Vagina (tissue), 2 donors: ENCODE results near the gene FAT3. TPM values are rescaled to one million over a fixed set of nuclear protein-coding genes. Genes with fewer than 3 reads are reported as not detected.

Experiments used
- DNase-seq, 2 donors: peaks; one replicate each; pipeline ENCODE4 v3.0.0-alpha.2; 2017; ENCODE audit errors: extremely low spot score in 2 of 2
- H3K27ac ChIP-seq: fragments of 200-600 bp; sonication (generic); one replicate; pipeline ENCODE4 v1.5.1; 2019
- H3K27me3 ChIP-seq: fragments of 200-600 bp; sonication (generic); one replicate; pipeline ENCODE4 v1.5.1; 2019
- H3K36me3 ChIP-seq, 2 donors: fragments of 200-600 bp; sonication (generic); one replicate each; pipeline ENCODE4 v1.5.1; 2017 to 2019
- H3K4me1 ChIP-seq: fragments of 200-600 bp; sonication (generic); one replicate; pipeline ENCODE4 v1.5.1; 2019
- H3K4me3 ChIP-seq, 2 donors: fragments of 200-600 bp; sonication (generic); 1 replicate in 1 of 2; 2 replicates in 1 of 2; pipeline ENCODE4 v1.5.1; 2016 to 2019
- H3K9me3 ChIP-seq: fragments of 200-600 bp; sonication (generic); one replicate; pipeline ENCODE4 v1.5.1; 2019
- POLR2A ChIP-seq, 2 donors: fragments of 450-650 bp; IDR thresholded peaks; one replicate each; pipeline ENCODE4 v1.6.1; 2017; ENCODE audit warnings: antibody characterized with exemption in 2 of 2, mild to moderate bottlenecking in 2 of 2, moderate library complexity in 2 of 2
- POLR2AphosphoS5 ChIP-seq, 2 donors: sonication (generic); formaldehyde crosslinking; IDR thresholded peaks; one replicate each; pipeline ENCODE4 v1.9.0; 2017; ENCODE audit warnings: antibody characterized with exemption in 2 of 2, mild to moderate bottlenecking in 2 of 2, low read depth in 1 of 2; ENCODE audit not compliant: insufficient read depth in 1 of 2
- intact Hi-C: fragments of 100-400 bp; cut with DNase I; formaldehyde crosslinking; loops from one replicate; pipeline ENCODE4 v1.15.1; 2023
- total RNA-seq: library from RNA; depleted of rRNA; stranded (reverse); fragments of >200 nt; gene quantifications from one replicate; pipeline ENCODE4 v1.2.3, GENCODE V29; 2016
- TF ChIP-seq, protein P1 (sequence below), 3 experiments: fragments of 450-650 bp in 2 of 3; fragments of 200-600 bp in 1 of 3; sonication (generic) in 1 of 3; IDR thresholded peaks; one replicate each; pipeline ENCODE4 v1.5.1; 2017 to 2019; ENCODE audit warnings: antibody characterized with exemption in 3 of 3, mild to moderate bottlenecking in 2 of 3, moderate library complexity in 2 of 3

The FAT3 gene
- total RNA-seq, 1 donor from 2014 or later, result 9.6 TPM

DNA sequence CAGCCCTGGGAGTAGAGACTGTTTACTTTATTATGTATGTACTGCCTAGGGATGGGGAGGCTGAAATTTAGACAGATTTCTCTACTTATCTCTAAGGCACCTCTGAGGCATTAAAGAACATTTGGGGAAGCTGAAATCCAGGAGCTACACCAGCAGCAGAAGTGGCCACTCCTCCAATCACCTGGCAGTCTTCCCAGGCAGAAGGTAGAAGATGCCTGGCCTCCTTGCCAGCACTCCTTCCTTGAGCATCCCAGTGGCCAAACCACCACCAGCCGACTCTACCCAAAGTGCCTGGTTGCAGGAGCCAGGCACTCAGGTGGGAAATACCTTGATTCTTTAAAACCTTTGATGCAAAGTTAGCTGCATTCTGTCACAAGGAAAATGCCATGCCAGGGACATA, 1.9 kb upstream of the FAT3 start:
- intact Hi-C loops, result no loop called here
- Histone ChIP-seq H3K9me3 (no peaks in the 10 kb centered on the region), H3K4me3 (no peak overlapping the region), H3K27ac (no peak overlapping the region), H3K27me3 (no peaks in the 10 kb centered on the region), H3K36me3 (no peaks in the 10 kb centered on the region), H3K4me1 (peaks cover 24% of the 10 kb centered on the region)
- no peak for DNase-seq
- TF ChIP-seq, protein P1, sequence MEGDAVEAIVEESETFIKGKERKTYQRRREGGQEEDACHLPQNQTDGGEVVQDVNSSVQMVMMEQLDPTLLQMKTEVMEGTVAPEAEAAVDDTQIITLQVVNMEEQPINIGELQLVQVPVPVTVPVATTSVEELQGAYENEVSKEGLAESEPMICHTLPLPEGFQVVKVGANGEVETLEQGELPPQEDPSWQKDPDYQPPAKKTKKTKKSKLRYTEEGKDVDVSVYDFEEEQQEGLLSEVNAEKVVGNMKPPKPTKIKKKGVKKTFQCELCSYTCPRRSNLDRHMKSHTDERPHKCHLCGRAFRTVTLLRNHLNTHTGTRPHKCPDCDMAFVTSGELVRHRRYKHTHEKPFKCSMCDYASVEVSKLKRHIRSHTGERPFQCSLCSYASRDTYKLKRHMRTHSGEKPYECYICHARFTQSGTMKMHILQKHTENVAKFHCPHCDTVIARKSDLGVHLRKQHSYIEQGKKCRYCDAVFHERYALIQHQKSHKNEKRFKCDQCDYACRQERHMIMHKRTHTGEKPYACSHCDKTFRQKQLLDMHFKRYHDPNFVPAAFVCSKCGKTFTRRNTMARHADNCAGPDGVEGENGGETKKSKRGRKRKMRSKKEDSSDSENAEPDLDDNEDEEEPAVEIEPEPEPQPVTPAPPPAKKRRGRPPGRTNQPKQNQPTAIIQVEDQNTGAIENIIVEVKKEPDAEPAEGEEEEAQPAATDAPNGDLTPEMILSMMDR (IDR thresholded peaks at IDR 0.05), result no peak
- TF ChIP-seq POLR2AphosphoS5 (IDR thresholded peaks at IDR 0.05; ENCODE audit: insufficient read depth in 1 of 2, low read depth in 1 of 2) (no peak), POLR2A (IDR thresholded peaks at IDR 0.05) (no peak)

DNA sequence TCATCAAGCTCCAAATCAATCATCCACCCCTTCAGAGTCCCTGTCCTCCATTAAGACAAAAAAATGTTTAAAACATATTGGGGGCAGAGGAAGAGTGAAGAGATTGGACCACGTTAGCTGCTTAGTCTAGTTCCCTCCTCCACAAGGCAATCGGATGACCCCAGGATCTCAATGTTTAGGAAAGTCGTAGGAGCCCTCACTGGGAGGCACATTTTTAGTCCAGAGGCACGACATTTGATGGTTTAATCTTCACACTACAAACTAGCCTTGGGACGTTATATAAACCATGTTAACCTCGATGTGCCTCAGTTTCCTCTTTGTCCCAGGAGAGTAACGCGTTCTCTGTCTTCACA, 588 bp upstream of the FAT3 start:
- TF ChIP-seq POLR2AphosphoS5 (IDR thresholded peaks at IDR 0.05; ENCODE audit: insufficient read depth in 1 of 2, low read depth in 1 of 2) (no peak), POLR2A (IDR thresholded peaks at IDR 0.05) (no peak)
- TF ChIP-seq, protein P1 (IDR thresholded peaks at IDR 0.05), result no peak
- DNase-seq, result no peak
- peaks cover 24% of the 10 kb centered on the region for H3K4me1 ChIP-seq
- H3K27ac ChIP-seq, result peak overlapping the region; percentile 74
- H3K4me3 ChIP-seq, result peak overlapping the region; percentile 46 to 48
- H3K9me3 ChIP-seq, result no peaks in the 10 kb centered on the region
- intact Hi-C loops, result no loop called here
- H3K36me3 ChIP-seq, result no peaks in the 10 kb centered on the region
- no peaks in the 10 kb centered on the region for H3K27me3 ChIP-seq

DNA sequence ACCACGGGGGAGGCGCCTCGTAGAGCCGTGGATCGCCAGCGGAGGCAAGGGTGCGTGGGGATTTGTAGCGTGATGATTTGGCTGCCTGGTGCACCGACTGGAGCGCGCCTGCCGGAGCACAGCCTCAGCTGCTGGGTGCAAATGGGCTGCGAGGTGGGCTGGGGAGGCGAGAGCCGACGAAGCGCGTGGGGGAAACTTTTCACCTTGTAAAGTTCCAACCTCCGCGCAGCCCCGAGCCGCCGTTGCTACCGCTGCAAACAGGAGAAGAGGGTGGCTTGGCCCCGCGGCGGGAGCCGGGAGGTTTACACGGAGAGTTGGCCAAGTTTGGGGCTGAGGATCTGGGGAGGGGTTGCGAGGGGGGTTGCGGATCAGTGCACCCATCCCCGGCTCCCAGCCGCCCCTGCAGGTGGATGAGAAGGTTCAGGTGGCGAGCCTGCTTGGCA, 528 bp downstream of the FAT3 start:
- H3K4me1 ChIP-seq, result peaks cover 24% of the 10 kb centered on the region
- H3K36me3 ChIP-seq, result no peaks in the 10 kb centered on the region
- no peaks in the 10 kb centered on the region for H3K27me3 ChIP-seq
- TF ChIP-seq, protein P1 (IDR thresholded peaks at IDR 0.05), result no peak
- TF ChIP-seq POLR2A (IDR thresholded peaks at IDR 0.05) (no peak), POLR2AphosphoS5 (IDR thresholded peaks at IDR 0.05; ENCODE audit: insufficient read depth in 1 of 2, low read depth in 1 of 2) (no peak)
- peak overlapping the region; percentile 74 for H3K27ac ChIP-seq
- peak overlapping the region; percentile 46 to 48 for H3K4me3 ChIP-seq
- DNase-seq, result no peak
- H3K9me3 ChIP-seq, result no peaks in the 10 kb centered on the region
- intact Hi-C loops, result no loop called here

DNA sequence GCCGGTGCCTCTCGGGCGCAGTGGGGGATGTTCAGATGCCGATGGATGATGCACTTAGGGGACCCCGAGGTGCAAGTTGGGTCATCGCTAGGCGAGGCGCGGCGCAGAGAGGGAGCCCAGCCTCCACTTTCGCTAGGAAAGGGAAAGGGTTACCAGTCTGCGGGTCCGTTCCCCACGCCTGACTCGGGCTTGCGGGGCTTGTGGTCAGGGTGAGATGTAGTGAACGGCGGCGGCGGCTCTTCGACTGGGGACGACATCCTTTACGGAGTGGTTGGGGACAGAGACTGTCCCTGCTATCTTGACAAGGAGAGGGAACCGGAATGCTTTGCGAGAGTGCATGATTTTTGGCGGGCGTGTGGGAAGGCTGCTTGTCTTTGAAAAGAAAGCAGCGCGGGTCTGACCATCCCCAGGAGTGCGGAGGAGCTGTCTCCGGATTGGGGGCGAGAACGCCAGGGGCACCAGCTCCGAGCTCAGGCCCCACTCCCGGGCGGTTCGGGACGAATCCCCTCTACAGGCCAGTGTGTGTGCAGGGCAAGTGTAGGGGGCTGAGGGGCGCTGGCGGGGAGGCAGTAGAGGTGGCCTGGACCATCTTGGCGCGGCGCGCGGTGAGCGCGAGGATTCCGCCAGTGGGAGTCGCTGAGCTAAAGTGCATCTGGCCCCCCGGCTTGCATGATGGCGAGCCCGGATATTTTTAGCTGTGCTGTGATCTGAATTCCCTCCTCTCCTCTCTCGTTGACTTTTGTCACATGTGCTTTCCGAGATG, 1.1 kb downstream of the FAT3 start:
- Histone ChIP-seq H3K4me3 (peak overlapping the region; percentile 46 to 48), H3K27ac (peak overlapping the region; percentile 74), H3K27me3 (no peaks in the 10 kb centered on the region), H3K9me3 (no peaks in the 10 kb centered on the region), H3K4me1 (peaks cover 24% of the 10 kb centered on the region), H3K36me3 (no peaks in the 10 kb centered on the region)
- intact Hi-C loops, result no loop called here
- no peak for TF ChIP-seq POLR2AphosphoS5 (IDR thresholded peaks at IDR 0.05; ENCODE audit: insufficient read depth in 1 of 2, low read depth in 1 of 2)
- no peak for TF ChIP-seq POLR2A (IDR thresholded peaks at IDR 0.05)
- TF ChIP-seq, protein P1 (IDR thresholded peaks at IDR 0.05), result no peak
- no peak for DNase-seq
